GM23338 (cell line): Measurements from ENCODE around the gene XIST. TPM values are rescaled to one million over a fixed set of nuclear protein-coding genes. Genes with fewer than 3 reads are reported as not detected.
A peak's percentile ranks its signal among the peaks of the same experiment; 100 is the strongest.

Experiments used
- ATAC-seq: fragments of 200-7000 bp; cut with Tn5 transposase; 3 replicates; pipeline ENCODE4 v1.9.1; 2020
- DNase-seq: peaks from one replicate; pipeline ENCODE4 v3.0.0-alpha.2; 2015; ENCODE audit warnings: low spot score
- H2AFZ ChIP-seq: fragments of 200-600 bp; sonication (generic); 2 replicates; pipeline ENCODE4 v1.8.0; 2016; ENCODE audit warnings: antibody characterized with exemption, mild to moderate bottlenecking, moderate library complexity
- H3F3A ChIP-seq: fragments of 200-600 bp; sonication (generic); replicated peaks from 2 replicates; pipeline ENCODE4 v1.8.0; 2017; ENCODE audit warnings: antibody characterized with exemption, mixed run types, low read depth
- H3K27ac ChIP-seq: fragments of 200-600 bp; sonication (generic); 2 replicates; pipeline ENCODE4 v1.6.1; 2016; ENCODE audit warnings: low read depth
- H3K27me3 ChIP-seq: fragments of 200-600 bp; sonication (generic); 2 replicates; pipeline ENCODE4 v1.8.0; 2016; ENCODE audit warnings: mild to moderate bottlenecking, mixed run types, moderate library complexity; ENCODE audit not compliant: insufficient read depth
- H3K36me3 ChIP-seq: fragments of 200-600 bp; sonication (generic); 2 replicates; pipeline ENCODE4 v1.8.0; 2016; ENCODE audit warnings: mild to moderate bottlenecking; ENCODE audit not compliant: insufficient read depth
- H3K4me1 ChIP-seq: fragments of 200-600 bp; sonication (generic); 2 replicates; pipeline ENCODE4 v1.8.0; 2016; ENCODE audit warnings: mild to moderate bottlenecking, moderate library complexity; ENCODE audit not compliant: insufficient read depth
- H3K4me2 ChIP-seq: fragments of 200-600 bp; sonication (generic); 2 replicates; pipeline ENCODE4 v1.7.1; 2017; ENCODE audit warnings: mixed run types
- H3K4me3 ChIP-seq: fragments of 200-600 bp; sonication (generic); 2 replicates; pipeline ENCODE4 v1.6.1; 2016; ENCODE audit warnings: mixed run types
- H3K79me2 ChIP-seq: fragments of 200-600 bp; sonication (generic); replicated peaks from 2 replicates; pipeline ENCODE4 v1.8.0; 2017; ENCODE audit warnings: mild to moderate bottlenecking; ENCODE audit not compliant: insufficient read depth
- H3K9me2 ChIP-seq: fragments of 200-600 bp; sonication (generic); 2 replicates; pipeline ENCODE4 v1.8.0; 2017; ENCODE audit not compliant: insufficient read depth
- H4K20me1 ChIP-seq: fragments of 200-600 bp; sonication (generic); replicated peaks from 2 replicates; pipeline ENCODE4 v1.8.0; 2017; ENCODE audit warnings: mild to moderate bottlenecking; ENCODE audit not compliant: insufficient read depth
- H3K27ac Mint-ChIP-seq: 2 replicates; pipeline ENCODE4 v1.8.0; 2020; ENCODE audit warnings: inconsistent platforms, mild to moderate bottlenecking, moderate library complexity, mixed read lengths
- H3K27me3 Mint-ChIP-seq: 3 replicates; pipeline ENCODE4 v1.8.0; 2022; ENCODE audit warnings: low read depth, mild to moderate bottlenecking, moderate library complexity, mixed read lengths, inconsistent platforms; ENCODE audit not compliant: insufficient read depth, poor library complexity
- H3K36me3 Mint-ChIP-seq: 3 replicates; pipeline ENCODE4 v1.8.0; 2021; ENCODE audit warnings: low read depth, mild to moderate bottlenecking, inconsistent platforms, moderate library complexity, mixed read lengths
- H3K4me1 Mint-ChIP-seq: 3 replicates; pipeline ENCODE4 v1.8.0; 2020; ENCODE audit warnings: mild to moderate bottlenecking, inconsistent platforms, mixed read lengths
- H3K4me3 Mint-ChIP-seq: 3 replicates; pipeline ENCODE4 v1.8.0; 2021; ENCODE audit warnings: moderate library complexity, mild to moderate bottlenecking, inconsistent platforms, mixed read lengths
- H3K9me3 Mint-ChIP-seq: 3 replicates; pipeline ENCODE4 v1.8.0; 2020; ENCODE audit warnings: moderate library complexity, mild to moderate bottlenecking, inconsistent platforms, mixed read lengths
- CREB1 ChIP-seq: fragments of 250-450 bp; sonication (Bioruptor Pico); IDR thresholded peaks from 2 replicates; pipeline ENCODE4 v1.5.0; 2020; ENCODE audit warnings: low read depth, mild to moderate bottlenecking, moderate library complexity
- EZH2phosphoT487 ChIP-seq: fragments of 200-600 bp; sonication (generic); IDR thresholded peaks from one replicate; pipeline ENCODE4 v1.8.1; 2018; ENCODE audit warnings: antibody characterized with exemption; ENCODE audit not compliant: unreplicated experiment
- JUNB ChIP-seq: IDR thresholded peaks from one replicate; pipeline ENCODE4 v1.6.1; 2016; ENCODE audit warnings: antibody characterized with exemption; ENCODE audit not compliant: unreplicated experiment
- POLR2AphosphoS5 ChIP-seq: IDR thresholded peaks from 2 replicates; pipeline ENCODE4 v1.6.1; 2016; ENCODE audit warnings: antibody characterized with exemption, low read depth
- ZNF114 ChIP-seq: fragments of 250-450 bp; sonication (Bioruptor Pico); IDR thresholded peaks from 2 replicates; pipeline ENCODE4 v1.5.0; 2020; ENCODE audit warnings: mild to moderate bottlenecking, moderate library complexity
- polyA plus RNA-seq: library from polyadenylated mRNA; unstranded; fragments of >200 nt; fragmentation: Nextera tagmentation; extraction: Ambion mirVana; gene quantifications from 2 replicates; pipeline ENCODE4 v1.2.1, GENCODE V29; 2016
- total RNA-seq: library from RNA; depleted of rRNA; stranded (reverse); fragments of >200 nt; shearing (Covaris generic); gene quantifications from 2 replicates; pipeline ENCODE4 v1.2.3, GENCODE V29; 2014
- TF ChIP-seq, protein P1 (sequence below), 2 experiments: fragments of 200-600 bp in 1 of 2; sonication (generic) in 1 of 2; conservative IDR thresholded peaks; 2 replicates each; pipeline versions ENCODE4 v1.5.1 to v1.6.1; 2016 to 2017; ENCODE audit warnings: antibody characterized with exemption in 2 of 2, low read depth in 2 of 2, mild to moderate bottlenecking in 2 of 2, moderate library complexity in 1 of 2
- TF ChIP-seq, protein P2 (sequence below): fragments of 250-450 bp; sonication (Bioruptor Pico); IDR thresholded peaks from 2 replicates; pipeline ENCODE4 v1.5.0; 2020; ENCODE audit warnings: mild to moderate bottlenecking, moderate library complexity

The XIST gene
- total and polyA plus RNA-seq, 2 experiments from 2014 or later = 0.28 to 0.84 TPM

DNA sequence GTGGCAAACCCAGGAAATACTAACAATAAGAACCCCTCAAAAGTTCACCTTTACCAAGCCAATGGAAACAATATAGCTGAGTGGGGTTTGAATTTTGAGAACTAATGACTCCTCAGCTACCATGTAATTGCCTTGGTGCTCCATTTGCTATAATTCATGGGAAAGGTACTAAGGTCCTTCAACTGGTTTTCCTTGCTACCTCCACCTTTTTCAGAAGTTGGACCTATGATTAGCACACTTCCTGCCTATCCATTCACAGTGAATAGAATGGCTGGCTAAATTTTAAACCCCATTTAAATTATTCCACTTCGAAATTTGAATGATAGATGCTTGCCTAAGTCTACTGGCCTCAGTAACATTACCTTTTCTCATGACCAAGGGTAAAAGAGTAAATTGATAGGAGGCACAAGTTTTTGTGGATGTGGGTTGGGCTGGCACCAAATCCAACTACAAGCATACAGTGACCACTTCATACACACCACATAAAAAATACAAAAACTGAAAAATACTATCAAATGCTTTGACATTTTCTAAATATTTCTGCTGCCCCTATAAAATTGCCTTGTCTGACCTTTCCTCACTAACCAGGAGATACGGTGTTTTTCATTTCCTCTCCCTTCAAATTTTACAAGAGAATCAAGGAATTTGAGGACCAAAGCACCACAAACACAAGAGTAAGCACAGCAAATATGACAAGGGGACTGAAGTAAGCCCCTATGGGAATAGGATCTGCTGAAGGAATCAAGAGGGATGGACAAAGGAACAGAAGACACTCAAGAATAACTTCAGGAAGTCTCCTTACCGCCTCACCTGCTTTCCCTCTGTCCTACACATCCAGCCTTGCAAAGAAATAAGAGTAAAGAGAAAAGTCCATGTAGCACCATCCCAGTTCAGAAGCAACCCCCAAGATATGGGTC is 34.1 kb downstream of the XIST start:
- Mint-ChIP-seq H3K27me3 (no peaks in the 10 kb centered on the region), H3K4me1 (no peaks in the 10 kb centered on the region), H3K9me3 (no peaks in the 10 kb centered on the region; the same call in 2 of the 3 replicates), H3K36me3 (no peaks in the 10 kb centered on the region), H3K27ac (no peak overlapping the region), H3K4me3 (no peak overlapping the region)
- no peak overlapping the region for H3K4me2 ChIP-seq
- no peaks in the 10 kb centered on the region; the same call in 1 of the 2 replicates for H3K9me2 ChIP-seq
- no peak overlapping the region for H3K4me3 ChIP-seq
- no peaks in the 10 kb centered on the region for H3F3A ChIP-seq
- no peaks in the 10 kb centered on the region for H3K36me3 ChIP-seq
- DNase-seq (no peak), ATAC-seq (no peak)
- no peaks in the 10 kb centered on the region for H3K27me3 ChIP-seq
- no peaks in the 10 kb centered on the region for H3K79me2 ChIP-seq
- no peak for TF ChIP-seq CREB1
- TF ChIP-seq, protein P1, sequence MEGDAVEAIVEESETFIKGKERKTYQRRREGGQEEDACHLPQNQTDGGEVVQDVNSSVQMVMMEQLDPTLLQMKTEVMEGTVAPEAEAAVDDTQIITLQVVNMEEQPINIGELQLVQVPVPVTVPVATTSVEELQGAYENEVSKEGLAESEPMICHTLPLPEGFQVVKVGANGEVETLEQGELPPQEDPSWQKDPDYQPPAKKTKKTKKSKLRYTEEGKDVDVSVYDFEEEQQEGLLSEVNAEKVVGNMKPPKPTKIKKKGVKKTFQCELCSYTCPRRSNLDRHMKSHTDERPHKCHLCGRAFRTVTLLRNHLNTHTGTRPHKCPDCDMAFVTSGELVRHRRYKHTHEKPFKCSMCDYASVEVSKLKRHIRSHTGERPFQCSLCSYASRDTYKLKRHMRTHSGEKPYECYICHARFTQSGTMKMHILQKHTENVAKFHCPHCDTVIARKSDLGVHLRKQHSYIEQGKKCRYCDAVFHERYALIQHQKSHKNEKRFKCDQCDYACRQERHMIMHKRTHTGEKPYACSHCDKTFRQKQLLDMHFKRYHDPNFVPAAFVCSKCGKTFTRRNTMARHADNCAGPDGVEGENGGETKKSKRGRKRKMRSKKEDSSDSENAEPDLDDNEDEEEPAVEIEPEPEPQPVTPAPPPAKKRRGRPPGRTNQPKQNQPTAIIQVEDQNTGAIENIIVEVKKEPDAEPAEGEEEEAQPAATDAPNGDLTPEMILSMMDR (conservative IDR thresholded peaks at IDR 0.05; ENCODE audit: low read depth in 2 of 2) = no peak
- TF ChIP-seq EZH2phosphoT487 = no peak
- no peak for TF ChIP-seq ZNF114
- TF ChIP-seq POLR2AphosphoS5 = no peak
- no peaks in the 10 kb centered on the region for H3K4me1 ChIP-seq
- H4K20me1 ChIP-seq = no peaks in the 10 kb centered on the region
- no peak overlapping the region for H3K27ac ChIP-seq
- peak overlapping the region; percentile 63; the same call in 1 of the 2 replicates for H2AFZ ChIP-seq

DNA sequence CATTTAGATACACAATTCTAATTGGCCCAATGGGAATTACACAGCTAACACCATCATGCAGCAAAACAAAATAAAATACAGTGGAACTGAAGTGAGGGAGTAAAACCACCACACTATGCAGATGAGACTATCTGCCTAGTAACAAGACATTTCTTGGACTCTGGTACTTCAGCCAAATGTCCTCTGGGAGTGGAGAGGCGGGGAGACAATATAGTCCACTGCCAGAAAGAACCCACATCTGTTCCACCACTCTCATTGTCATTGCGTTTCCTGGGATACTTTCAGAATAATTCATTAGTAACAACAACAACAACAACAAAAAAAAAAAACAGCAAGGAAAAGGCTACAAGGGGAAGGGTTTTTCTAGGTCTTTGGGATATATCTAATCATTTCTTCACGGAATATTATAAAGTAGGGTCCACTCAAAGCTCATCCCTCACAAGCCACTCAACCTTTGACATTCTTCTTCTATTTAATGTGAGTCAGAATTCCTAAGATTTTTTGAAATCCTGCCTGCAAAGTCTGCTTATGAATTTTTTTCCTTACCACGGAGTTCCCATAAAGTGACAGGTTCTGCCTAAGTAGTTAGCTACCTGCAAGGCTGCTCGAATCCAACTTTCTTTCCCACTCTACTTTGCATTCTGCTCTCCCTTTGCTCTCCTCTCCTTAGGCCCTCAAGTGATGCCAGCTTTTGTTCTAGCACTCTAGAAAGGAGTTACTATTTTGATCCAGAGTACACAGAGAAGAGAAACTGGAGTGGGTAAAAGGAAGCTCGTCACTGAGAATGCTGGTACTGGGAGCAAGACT is 34.9 kb downstream of the XIST start:
- Histone ChIP-seq H3K36me3 (no peaks in the 10 kb centered on the region), H3K4me2 (no peak overlapping the region), H3K9me2 (no peaks in the 10 kb centered on the region; the same call in 1 of the 2 replicates), H3K79me2 (no peaks in the 10 kb centered on the region), H3F3A (no peaks in the 10 kb centered on the region), H3K27me3 (no peaks in the 10 kb centered on the region), H3K27ac (no peak overlapping the region), H3K4me1 (no peaks in the 10 kb centered on the region), H3K4me3 (no peak overlapping the region), H2AFZ (peak overlapping the region; percentile 63; the same call in 1 of the 2 replicates), H4K20me1 (no peaks in the 10 kb centered on the region)
- Mint-ChIP-seq H3K9me3 (no peaks in the 10 kb centered on the region; the same call in 2 of the 3 replicates), H3K4me1 (no peaks in the 10 kb centered on the region), H3K27me3 (no peaks in the 10 kb centered on the region), H3K36me3 (no peaks in the 10 kb centered on the region), H3K27ac (no peak overlapping the region), H3K4me3 (no peak overlapping the region)
- no peak for ATAC-seq
- TF ChIP-seq, protein P2, sequence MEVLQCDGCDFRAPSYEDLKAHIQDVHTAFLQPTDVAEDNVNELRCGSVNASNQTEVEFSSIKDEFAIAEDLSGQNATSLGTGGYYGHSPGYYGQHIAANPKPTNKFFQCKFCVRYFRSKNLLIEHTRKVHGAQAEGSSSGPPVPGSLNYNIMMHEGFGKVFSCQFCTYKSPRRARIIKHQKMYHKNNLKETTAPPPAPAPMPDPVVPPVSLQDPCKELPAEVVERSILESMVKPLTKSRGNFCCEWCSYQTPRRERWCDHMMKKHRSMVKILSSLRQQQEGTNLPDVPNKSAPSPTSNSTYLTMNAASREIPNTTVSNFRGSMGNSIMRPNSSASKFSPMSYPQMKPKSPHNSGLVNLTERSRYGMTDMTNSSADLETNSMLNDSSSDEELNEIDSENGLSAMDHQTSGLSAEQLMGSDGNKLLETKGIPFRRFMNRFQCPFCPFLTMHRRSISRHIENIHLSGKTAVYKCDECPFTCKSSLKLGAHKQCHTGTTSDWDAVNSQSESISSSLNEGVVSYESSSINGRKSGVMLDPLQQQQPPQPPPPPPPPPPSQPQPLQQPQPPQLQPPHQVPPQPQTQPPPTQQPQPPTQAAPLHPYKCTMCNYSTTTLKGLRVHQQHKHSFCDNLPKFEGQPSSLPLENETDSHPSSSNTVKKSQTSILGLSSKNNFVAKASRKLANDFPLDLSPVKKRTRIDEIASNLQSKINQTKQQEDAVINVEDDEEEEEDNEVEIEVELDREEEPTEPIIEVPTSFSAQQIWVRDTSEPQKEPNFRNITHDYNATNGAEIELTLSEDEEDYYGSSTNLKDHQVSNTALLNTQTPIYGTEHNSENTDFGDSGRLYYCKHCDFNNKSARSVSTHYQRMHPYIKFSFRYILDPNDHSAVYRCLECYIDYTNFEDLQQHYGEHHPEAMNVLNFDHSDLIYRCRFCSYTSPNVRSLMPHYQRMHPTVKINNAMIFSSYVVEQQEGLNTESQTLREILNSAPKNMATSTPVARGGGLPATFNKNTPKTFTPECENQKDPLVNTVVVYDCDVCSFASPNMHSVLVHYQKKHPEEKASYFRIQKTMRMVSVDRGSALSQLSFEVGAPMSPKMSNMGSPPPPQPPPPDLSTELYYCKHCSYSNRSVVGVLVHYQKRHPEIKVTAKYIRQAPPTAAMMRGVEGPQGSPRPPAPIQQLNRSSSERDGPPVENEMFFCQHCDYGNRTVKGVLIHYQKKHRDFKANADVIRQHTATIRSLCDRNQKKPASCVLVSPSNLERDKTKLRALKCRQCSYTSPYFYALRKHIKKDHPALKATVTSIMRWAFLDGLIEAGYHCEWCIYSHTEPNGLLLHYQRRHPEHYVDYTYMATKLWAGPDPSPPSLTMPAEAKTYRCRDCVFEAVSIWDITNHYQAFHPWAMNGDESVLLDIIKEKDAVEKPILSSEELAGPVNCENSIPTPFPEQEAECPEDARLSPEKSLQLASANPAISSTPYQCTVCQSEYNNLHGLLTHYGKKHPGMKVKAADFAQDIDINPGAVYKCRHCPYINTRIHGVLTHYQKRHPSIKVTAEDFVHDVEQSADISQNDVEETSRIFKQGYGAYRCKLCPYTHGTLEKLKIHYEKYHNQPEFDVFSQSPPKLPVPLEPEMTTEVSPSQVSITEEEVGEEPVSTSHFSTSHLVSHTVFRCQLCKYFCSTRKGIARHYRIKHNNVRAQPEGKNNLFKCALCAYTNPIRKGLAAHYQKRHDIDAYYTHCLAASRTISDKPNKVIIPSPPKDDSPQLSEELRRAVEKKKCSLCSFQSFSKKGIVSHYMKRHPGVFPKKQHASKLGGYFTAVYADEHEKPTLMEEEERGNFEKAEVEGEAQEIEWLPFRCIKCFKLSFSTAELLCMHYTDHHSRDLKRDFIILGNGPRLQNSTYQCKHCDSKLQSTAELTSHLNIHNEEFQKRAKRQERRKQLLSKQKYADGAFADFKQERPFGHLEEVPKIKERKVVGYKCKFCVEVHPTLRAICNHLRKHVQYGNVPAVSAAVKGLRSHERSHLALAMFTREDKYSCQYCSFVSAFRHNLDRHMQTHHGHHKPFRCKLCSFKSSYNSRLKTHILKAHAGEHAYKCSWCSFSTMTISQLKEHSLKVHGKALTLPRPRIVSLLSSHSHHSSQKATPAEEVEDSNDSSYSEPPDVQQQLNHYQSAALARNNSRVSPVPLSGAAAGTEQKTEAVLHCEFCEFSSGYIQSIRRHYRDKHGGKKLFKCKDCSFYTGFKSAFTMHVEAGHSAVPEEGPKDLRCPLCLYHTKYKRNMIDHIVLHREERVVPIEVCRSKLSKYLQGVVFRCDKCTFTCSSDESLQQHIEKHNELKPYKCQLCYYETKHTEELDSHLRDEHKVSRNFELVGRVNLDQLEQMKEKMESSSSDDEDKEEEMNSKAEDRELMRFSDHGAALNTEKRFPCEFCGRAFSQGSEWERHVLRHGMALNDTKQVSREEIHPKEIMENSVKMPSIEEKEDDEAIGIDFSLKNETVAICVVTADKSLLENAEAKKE (CRISPR knock-in tag) = no peak
- TF ChIP-seq ZNF114 (no peak), JUNB (no peak)
- no peak for DNase-seq
